ENCODE data around the gene NLN. TPM values are rescaled to one million over a fixed set of nuclear protein-coding genes. Genes with fewer than 3 reads are reported as not detected.
"Not testable (repeated sequence)": the region's sequence is repeated elsewhere in the genome, so short reads cannot be mapped to it uniquely, and the experiment has no call there.

The NLN gene
- polyA plus RNA-seq, 1 donor (not counting 4 experiments of a cell fraction or from before 2014, with no cell fraction given), result 26.1 TPM

DNA sequence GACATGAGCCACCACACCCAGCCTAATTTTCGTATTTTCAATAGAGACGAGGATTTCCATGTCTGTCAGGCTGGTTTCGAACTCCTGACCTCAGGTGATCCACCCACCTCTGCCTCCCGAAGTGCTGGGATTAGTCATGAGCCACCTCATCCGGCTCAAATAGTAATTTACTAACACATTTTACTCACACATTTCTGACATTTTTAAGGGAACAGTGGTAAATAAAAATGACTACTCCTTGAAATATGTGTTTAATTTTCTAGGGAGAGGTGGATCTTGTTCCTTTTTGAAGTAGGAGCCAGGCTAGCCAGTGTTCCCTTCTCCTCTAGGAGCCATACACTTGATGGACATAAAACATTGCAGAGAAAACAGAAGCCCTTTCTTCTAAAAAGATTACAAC, 149.2 kb downstream of the NLN start:
- H3K4me2 ChIP-seq (ENCODE audit: control insufficient read depth, extremely low read depth, insufficient read depth, low read depth, low read length), result peak overlapping the region; percentile 29
- TF ChIP-seq EZH2 (IDR thresholded peaks at IDR 0.05; ENCODE audit: low read length), result no peak
- TF ChIP-seq, protein P1, sequence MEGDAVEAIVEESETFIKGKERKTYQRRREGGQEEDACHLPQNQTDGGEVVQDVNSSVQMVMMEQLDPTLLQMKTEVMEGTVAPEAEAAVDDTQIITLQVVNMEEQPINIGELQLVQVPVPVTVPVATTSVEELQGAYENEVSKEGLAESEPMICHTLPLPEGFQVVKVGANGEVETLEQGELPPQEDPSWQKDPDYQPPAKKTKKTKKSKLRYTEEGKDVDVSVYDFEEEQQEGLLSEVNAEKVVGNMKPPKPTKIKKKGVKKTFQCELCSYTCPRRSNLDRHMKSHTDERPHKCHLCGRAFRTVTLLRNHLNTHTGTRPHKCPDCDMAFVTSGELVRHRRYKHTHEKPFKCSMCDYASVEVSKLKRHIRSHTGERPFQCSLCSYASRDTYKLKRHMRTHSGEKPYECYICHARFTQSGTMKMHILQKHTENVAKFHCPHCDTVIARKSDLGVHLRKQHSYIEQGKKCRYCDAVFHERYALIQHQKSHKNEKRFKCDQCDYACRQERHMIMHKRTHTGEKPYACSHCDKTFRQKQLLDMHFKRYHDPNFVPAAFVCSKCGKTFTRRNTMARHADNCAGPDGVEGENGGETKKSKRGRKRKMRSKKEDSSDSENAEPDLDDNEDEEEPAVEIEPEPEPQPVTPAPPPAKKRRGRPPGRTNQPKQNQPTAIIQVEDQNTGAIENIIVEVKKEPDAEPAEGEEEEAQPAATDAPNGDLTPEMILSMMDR (optimal IDR thresholded peaks at IDR 0.05 in 1 of 3, IDR thresholded peaks at IDR 0.05 in 1 of 3, conservative IDR thresholded peaks at IDR 0.05 in 1 of 3; ENCODE audit: extremely low read depth in 1 of 3, insufficient read depth in 2 of 3, low read length in 3 of 3), result no peak
- H3K4me3 ChIP-seq (ENCODE audit: control insufficient read depth in 2 of 3, extremely low read depth in 1 of 3, insufficient read depth in 2 of 3, low read depth in 1 of 3, low read length in 3 of 3), result no peak overlapping the region
- no peaks in the 10 kb centered on the region for H3K79me2 ChIP-seq (ENCODE audit: control insufficient read depth, insufficient read depth, low read length)
- dilution Hi-C loops (cut with MboI; ENCODE audit: extremely low pct_ligation_motif_present, low sequenced_read_pairs), result no loop called here
- H3K9ac ChIP-seq (ENCODE audit: control insufficient read depth, extremely low read depth, insufficient read depth, low read length), result no peak overlapping the region
- DNase-seq (ENCODE audit: low read depth, low spot score) (no peak), FAIRE-seq (peak; percentile 29)
- H4K20me1 ChIP-seq (ENCODE audit: control insufficient read depth, extremely low read depth, insufficient read depth, low read length), result no peaks in the 10 kb centered on the region
- H3K27ac ChIP-seq (ENCODE audit: control insufficient read depth, insufficient read depth, low read length), result peak overlapping the region; percentile 62
- H3K9me3 ChIP-seq (ENCODE audit: control insufficient read depth, low read depth, low read length), result no peaks in the 10 kb centered on the region
- H3K27me3 ChIP-seq (ENCODE audit: control insufficient read depth, extremely low read depth, insufficient read depth, low read length), result no peaks in the 10 kb centered on the region
- H3K9me1 ChIP-seq (ENCODE audit: control insufficient read depth, extremely low read depth, insufficient read depth, low read length), result no peaks in the 10 kb centered on the region
- H3K36me3 ChIP-seq (ENCODE audit: control insufficient read depth in 2 of 2, extremely low read depth in 1 of 2, insufficient read depth in 2 of 2, low read length in 2 of 2), result no peaks in the 10 kb centered on the region
- H3K4me1 ChIP-seq (ENCODE audit: control insufficient read depth, extremely low read depth, insufficient read depth, low read length), result peaks cover 22% of the 10 kb centered on the region
- H2AFZ ChIP-seq (ENCODE audit: control insufficient read depth, low read length), result no peak overlapping the region

DNA sequence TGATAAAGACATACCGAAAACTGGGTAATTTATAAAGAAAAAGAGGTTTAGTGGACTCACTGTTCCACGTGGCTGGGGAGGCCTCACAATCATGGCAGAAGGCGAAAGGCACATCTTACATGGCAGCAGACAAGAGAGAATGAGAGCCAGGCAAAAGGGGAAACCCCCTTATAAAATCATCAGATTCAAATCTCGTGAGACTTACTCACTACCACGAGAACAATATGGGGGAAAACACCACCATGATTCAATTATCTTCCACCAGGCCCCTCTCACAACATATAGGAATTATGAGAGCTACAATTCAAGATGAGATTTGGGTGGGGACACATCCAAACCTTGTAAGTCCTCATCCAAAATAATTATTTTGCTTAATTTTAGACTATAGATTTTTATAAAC, 149.8 kb downstream of the NLN start:
- dilution Hi-C loops (cut with MboI; ENCODE audit: extremely low pct_ligation_motif_present, low sequenced_read_pairs); H3K9me3 ChIP-seq (ENCODE audit: control insufficient read depth, low read depth, low read length); DNase-seq (ENCODE audit: low read depth, low spot score); H3K36me3 ChIP-seq (ENCODE audit: control insufficient read depth in 2 of 2, extremely low read depth in 1 of 2, insufficient read depth in 2 of 2, low read length in 2 of 2); H3K27me3 ChIP-seq (ENCODE audit: control insufficient read depth, extremely low read depth, insufficient read depth, low read length); H3K79me2 ChIP-seq (ENCODE audit: control insufficient read depth, insufficient read depth, low read length); H3K4me3 ChIP-seq (ENCODE audit: control insufficient read depth in 2 of 3, extremely low read depth in 1 of 3, insufficient read depth in 2 of 3, low read depth in 1 of 3, low read length in 3 of 3); H4K20me1 ChIP-seq (ENCODE audit: control insufficient read depth, extremely low read depth, insufficient read depth, low read length); H3K9me1 ChIP-seq (ENCODE audit: control insufficient read depth, extremely low read depth, insufficient read depth, low read length); H3K9ac ChIP-seq (ENCODE audit: control insufficient read depth, extremely low read depth, insufficient read depth, low read length); FAIRE-seq; H3K4me2 ChIP-seq (ENCODE audit: control insufficient read depth, extremely low read depth, insufficient read depth, low read depth, low read length); H2AFZ ChIP-seq (ENCODE audit: control insufficient read depth, low read length): not testable (repeated sequence)
- Histone ChIP-seq H3K27ac (ENCODE audit: control insufficient read depth, insufficient read depth, low read length) (peak overlapping the region; percentile 62), H3K4me1 (ENCODE audit: control insufficient read depth, extremely low read depth, insufficient read depth, low read length) (peaks cover 22% of the 10 kb centered on the region)

DNA sequence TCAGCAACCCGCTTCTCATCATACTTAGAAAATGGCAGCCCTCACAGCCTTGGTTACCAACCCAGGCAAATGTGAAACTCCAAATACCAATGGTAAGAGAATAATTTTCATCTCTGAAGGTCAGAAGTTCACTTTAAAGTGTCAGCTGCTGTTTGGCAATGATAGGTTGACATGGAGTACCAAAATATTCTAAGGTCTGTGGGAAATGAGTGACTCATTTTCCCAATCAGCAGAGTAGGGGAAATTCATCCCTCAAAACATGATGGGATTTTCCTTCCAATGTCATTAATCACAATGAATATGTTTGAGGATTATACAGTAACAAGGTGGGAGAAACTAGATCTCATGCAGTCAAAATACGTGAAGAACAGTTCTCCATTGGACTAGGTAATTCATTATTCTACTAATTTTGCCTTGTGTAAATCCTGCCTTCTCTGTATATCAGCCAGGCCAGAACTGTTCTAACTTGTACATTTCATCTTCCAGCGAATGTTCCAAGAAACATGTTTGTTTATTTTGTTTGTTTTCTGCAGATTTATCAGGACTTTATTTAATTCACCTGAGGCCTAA, 151.3 kb downstream of the NLN start:
- Histone ChIP-seq H3K9me1 (ENCODE audit: control insufficient read depth, extremely low read depth, insufficient read depth, low read length) (no peaks in the 10 kb centered on the region), H3K4me3 (ENCODE audit: control insufficient read depth in 2 of 3, extremely low read depth in 1 of 3, insufficient read depth in 2 of 3, low read depth in 1 of 3, low read length in 3 of 3) (no peak overlapping the region), H3K36me3 (ENCODE audit: control insufficient read depth in 2 of 2, extremely low read depth in 1 of 2, insufficient read depth in 2 of 2, low read length in 2 of 2) (no peaks in the 10 kb centered on the region), H3K9ac (ENCODE audit: control insufficient read depth, extremely low read depth, insufficient read depth, low read length) (no peak overlapping the region), H2AFZ (ENCODE audit: control insufficient read depth, low read length) (peak overlapping the region; percentile 16), H3K27me3 (ENCODE audit: control insufficient read depth, extremely low read depth, insufficient read depth, low read length) (no peaks in the 10 kb centered on the region), H4K20me1 (ENCODE audit: control insufficient read depth, extremely low read depth, insufficient read depth, low read length) (no peaks in the 10 kb centered on the region), H3K4me2 (ENCODE audit: control insufficient read depth, extremely low read depth, insufficient read depth, low read depth, low read length) (no peak overlapping the region), H3K4me1 (ENCODE audit: control insufficient read depth, extremely low read depth, insufficient read depth, low read length) (peaks cover 18% of the 10 kb centered on the region), H3K9me3 (ENCODE audit: control insufficient read depth, low read depth, low read length) (no peaks in the 10 kb centered on the region), H3K79me2 (ENCODE audit: control insufficient read depth, insufficient read depth, low read length) (no peaks in the 10 kb centered on the region), H3K27ac (ENCODE audit: control insufficient read depth, insufficient read depth, low read length) (peak overlapping the region; percentile 20)
- TF ChIP-seq EZH2 (IDR thresholded peaks at IDR 0.05; ENCODE audit: low read length), result no peak
- TF ChIP-seq, protein P1 (optimal IDR thresholded peaks at IDR 0.05 in 1 of 3, IDR thresholded peaks at IDR 0.05 in 1 of 3, conservative IDR thresholded peaks at IDR 0.05 in 1 of 3; ENCODE audit: extremely low read depth in 1 of 3, insufficient read depth in 2 of 3, low read length in 3 of 3), result no peak
- FAIRE-seq (peak; percentile 90), DNase-seq (ENCODE audit: low read depth, low spot score) (no peak)
- dilution Hi-C loops (cut with MboI; ENCODE audit: extremely low pct_ligation_motif_present, low sequenced_read_pairs), result no loop called here
